Loucy (cell line): ENCODE measurements around the gene PEAK1.

Experiments
- H2AFZ ChIP-seq: fragments of 200-600 bp; sonication (generic); 2 replicates; pipeline ENCODE4 v1.6.0; 2016; ENCODE audit warnings: antibody characterized with exemption, mild to moderate bottlenecking, low read length, moderate library complexity
- H3F3A ChIP-seq: fragments of 200-600 bp; 2 replicates; pipeline ENCODE4 v1.6.0; 2016; ENCODE audit warnings: antibody characterized with exemption, low read depth, mild to moderate bottlenecking
- H3K27me3 ChIP-seq: fragments of 200-600 bp; sonication (generic); 2 replicates; pipeline ENCODE4 v1.6.1; 2014; ENCODE audit warnings: low read length, mild to moderate bottlenecking; ENCODE audit not compliant: insufficient read depth, poor library complexity, severe bottlenecking
- H3K36me3 ChIP-seq: fragments of 200-600 bp; sonication (generic); 2 replicates; pipeline ENCODE4 v1.6.1; 2016; ENCODE audit warnings: low read length; ENCODE audit not compliant: insufficient read depth
- H3K4me1 ChIP-seq: fragments of 200-600 bp; sonication (generic); 2 replicates; pipeline ENCODE4 v1.5.1; 2014; ENCODE audit warnings: low read length, mild to moderate bottlenecking; ENCODE audit not compliant: insufficient read depth, poor library complexity, severe bottlenecking
- H3K4me2 ChIP-seq: fragments of 200-600 bp; sonication (generic); 2 replicates; pipeline ENCODE4 v1.6.0; 2014; ENCODE audit warnings: antibody characterized with exemption, low read length, low read depth, mild to moderate bottlenecking; ENCODE audit not compliant: poor library complexity, severe bottlenecking
- H3K4me3 ChIP-seq: fragments of 200-600 bp; sonication (generic); 2 replicates; pipeline ENCODE4 v1.5.1; 2014; ENCODE audit warnings: low read length, mild to moderate bottlenecking, mixed read lengths; ENCODE audit not compliant: poor library complexity, severe bottlenecking
- H3K79me2 ChIP-seq: fragments of 200-600 bp; sonication (generic); 2 replicates; pipeline ENCODE4 v1.6.1; 2014; ENCODE audit warnings: low read length; ENCODE audit not compliant: insufficient read depth
- H3K9ac ChIP-seq: fragments of 200-600 bp; sonication (generic); 2 replicates; pipeline ENCODE4 v1.6.0; 2014; ENCODE audit warnings: mild to moderate bottlenecking, low read depth, low read length, moderate library complexity; ENCODE audit not compliant: poor library complexity, severe bottlenecking
- H3K9me2 ChIP-seq: fragments of 200-600 bp; sonication (generic); replicated peaks from 2 replicates; pipeline ENCODE4 v1.6.1; 2016; ENCODE audit warnings: low read depth, low read length, mixed read lengths
- H3K9me3 ChIP-seq: fragments of 200-600 bp; sonication (generic); 2 replicates; pipeline ENCODE4 v1.6.1; 2014; ENCODE audit warnings: mild to moderate bottlenecking, antibody characterized with exemption, low read length, low read depth; ENCODE audit not compliant: insufficient read depth
- H4K20me1 ChIP-seq: fragments of 200-600 bp; sonication (generic); 2 replicates; pipeline ENCODE4 v1.6.0; 2014; ENCODE audit warnings: antibody characterized with exemption, low read length, mild to moderate bottlenecking; ENCODE audit not compliant: insufficient read depth, poor library complexity, severe bottlenecking
- CTCF ChIP-seq: fragments of 200-600 bp; sonication (generic); conservative IDR thresholded peaks from 2 replicates; pipeline ENCODE4 v1.5.1; 2014; ENCODE audit warnings: mild to moderate bottlenecking, antibody characterized with exemption, low read length
- EZH2phosphoT487 ChIP-seq: fragments of 200-600 bp; IDR thresholded peaks from 2 replicates; pipeline ENCODE4 v1.6.1; 2018; ENCODE audit warnings: antibody characterized with exemption, mild to moderate bottlenecking, moderate library complexity, borderline replicate concordance

PEAK1 gene

GRCh38 chr15:77239882-77240608, 179.9 kb downstream of the PEAK1 start:
- Histone ChIP-seq H3K79me2 (no peaks in the 10 kb centered on the region), H3K9ac (no peak overlapping the region), H3F3A (no peaks in the 10 kb centered on the region), H3K4me3 (no peak overlapping the region), H2AFZ (no peak overlapping the region), H3K4me1 (peaks cover 6% of the 10 kb centered on the region), H3K9me2 (no peaks in the 10 kb centered on the region), H3K4me2 (no peak overlapping the region), H4K20me1 (no peaks in the 10 kb centered on the region), H3K27me3 (no peaks in the 10 kb centered on the region), H3K9me3 (peaks cover 7% of the 10 kb centered on the region; the same call in 1 of the 2 replicates), H3K36me3 (peaks cover 10% of the 10 kb centered on the region; the same call in 1 of the 2 replicates)
- no peak for TF ChIP-seq EZH2phosphoT487
- TF ChIP-seq CTCF: no peak

DNA sequence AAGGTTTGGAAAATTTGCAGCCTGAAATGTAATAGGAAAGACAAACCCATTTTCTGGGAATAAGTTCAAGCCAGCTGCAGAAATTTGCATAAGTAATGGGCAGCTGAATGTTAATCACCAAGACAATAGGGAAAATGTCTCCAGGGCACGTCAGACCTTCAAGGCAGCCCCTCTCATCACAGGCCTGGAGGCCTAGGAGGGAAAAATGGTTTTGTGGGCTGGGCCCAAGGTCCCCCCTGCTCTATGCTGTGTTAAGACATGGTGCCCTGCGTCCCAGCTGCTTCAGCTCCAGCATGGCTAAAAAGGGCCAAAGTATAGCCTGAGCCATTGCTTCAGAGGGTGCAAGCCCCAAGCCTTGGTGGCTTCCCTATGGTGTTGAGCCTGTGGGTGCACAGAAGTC, 184.3 kb downstream of the PEAK1 start:
- no peak for TF ChIP-seq CTCF
- no peak for TF ChIP-seq EZH2phosphoT487
- no peaks in the 10 kb centered on the region for H3K79me2 ChIP-seq
- no peaks in the 10 kb centered on the region for H4K20me1 ChIP-seq
- H2AFZ ChIP-seq: no peak overlapping the region
- H3K9ac ChIP-seq: no peak overlapping the region
- H3F3A ChIP-seq: no peaks in the 10 kb centered on the region; the same call in 1 of the 2 replicates
- no peak overlapping the region for H3K4me2 ChIP-seq
- H3K9me3 ChIP-seq: peaks cover 7% of the 10 kb centered on the region; the same call in 1 of the 2 replicates
- peaks cover 9% of the 10 kb centered on the region for H3K4me1 ChIP-seq
- peaks cover 10% of the 10 kb centered on the region; the same call in 1 of the 2 replicates for H3K36me3 ChIP-seq
- no peaks in the 10 kb centered on the region for H3K27me3 ChIP-seq
- H3K9me2 ChIP-seq: no peaks in the 10 kb centered on the region
- H3K4me3 ChIP-seq: no peak overlapping the region

- H3K9ac ChIP-seq: no peak overlapping the region
- H3K4me1 ChIP-seq: peaks cover 32% of the 10 kb centered on the region
- H3K4me3 ChIP-seq: no peak overlapping the region
- TF ChIP-seq CTCF (no peak), EZH2phosphoT487 (no peak)
- H3F3A ChIP-seq: peaks cover 18% of the 10 kb centered on the region
- H3K27me3 ChIP-seq: no peaks in the 10 kb centered on the region
- H3K9me3 ChIP-seq: no peaks in the 10 kb centered on the region
- H3K36me3 ChIP-seq: no peaks in the 10 kb centered on the region
- no peak overlapping the region for H3K4me2 ChIP-seq
- H3K9me2 ChIP-seq: no peaks in the 10 kb centered on the region
- peaks cover 3% of the 10 kb centered on the region for H4K20me1 ChIP-seq
- no peak overlapping the region for H2AFZ ChIP-seq
- H3K79me2 ChIP-seq: no peaks in the 10 kb centered on the region
Observed at GRCh38 chr15:77228828-77229227, 191.1 kb downstream of the PEAK1 start.
